Measurements from ENCODE around the gene RELA.
"Not testable (repeated sequence)": the region's sequence is repeated elsewhere in the genome, so short reads cannot be mapped to it uniquely, and the experiment has no call there.

RELA gene

GRCh38 chr11:65698205-65698604 lies 35.5 kb upstream of the RELA start:
- Histone ChIP-seq H2BK5ac (ENCODE audit: low read length) (no peak overlapping the region), H3K4me1 (ENCODE audit: control insufficient read depth, low read depth, low read length) (no peaks in the 10 kb centered on the region), H4K5ac (ENCODE audit: low read length) (no peak overlapping the region), H2BK15ac (replicated peaks; ENCODE audit: low read depth) (no peak overlapping the region), H3K9ac (ENCODE audit: low read length) (no peak overlapping the region), H3K27ac (ENCODE audit: low read depth, low read length) (no peak overlapping the region), H3K79me2 (ENCODE audit: control insufficient read depth, insufficient read depth, low read length) (no peaks in the 10 kb centered on the region), H3K36me3 (ENCODE audit: control insufficient read depth, insufficient read depth, low read length) (no peaks in the 10 kb centered on the region), H3K56ac (ENCODE audit: low read length) (no peak overlapping the region), H3K4me2 (ENCODE audit: low read length) (no peak overlapping the region), H4K8ac (ENCODE audit: low read depth, low read length) (no peak overlapping the region), H3K4ac (ENCODE audit: low read depth, low read length) (no peak overlapping the region), H2AK5ac (ENCODE audit: low read length) (no peak overlapping the region), H3K27me3 (ENCODE audit: insufficient read depth, low read length, poor library complexity) (no peaks in the 10 kb centered on the region), H3K4me3 (ENCODE audit: low read length) (no peak overlapping the region), H3K18ac (ENCODE audit: low read length) (no peak overlapping the region), H2BK120ac (ENCODE audit: low read depth, low read length) (no peak overlapping the region), H3K79me1 (ENCODE audit: low read length) (no peaks in the 10 kb centered on the region), H3K23ac (ENCODE audit: low read length) (no peak overlapping the region)
- DNase-seq = no peak
- WGBS (ENCODE audit: extremely low coverage, insufficient coverage, low lambda C conversion rate) = no CpG with 5 or more reads among the region's 8 CpGs

- Histone ChIP-seq H3K4me3 (ENCODE audit: low read length) (no peak overlapping the region), H3K4ac (ENCODE audit: low read depth, low read length) (no peak overlapping the region), H4K8ac (ENCODE audit: low read depth, low read length) (no peak overlapping the region), H3K9ac (ENCODE audit: low read length) (no peak overlapping the region), H3K4me2 (ENCODE audit: low read length) (no peak overlapping the region), H3K4me1 (ENCODE audit: control insufficient read depth, low read depth, low read length) (no peaks in the 10 kb centered on the region), H2BK5ac (ENCODE audit: low read length) (no peak overlapping the region), H3K27me3 (ENCODE audit: insufficient read depth, low read length, poor library complexity) (no peaks in the 10 kb centered on the region), H3K36me3 (ENCODE audit: control insufficient read depth, insufficient read depth, low read length) (no peaks in the 10 kb centered on the region), H4K5ac (ENCODE audit: low read length) (no peak overlapping the region), H3K56ac (ENCODE audit: low read length) (no peak overlapping the region), H2BK15ac (replicated peaks; ENCODE audit: low read depth) (no peak overlapping the region), H3K27ac (ENCODE audit: low read depth, low read length) (no peak overlapping the region), H3K18ac (ENCODE audit: low read length) (no peak overlapping the region), H3K79me1 (ENCODE audit: low read length) (no peaks in the 10 kb centered on the region), H3K23ac (ENCODE audit: low read length) (no peak overlapping the region), H3K79me2 (ENCODE audit: control insufficient read depth, insufficient read depth, low read length) (no peaks in the 10 kb centered on the region), H2BK120ac (ENCODE audit: low read depth, low read length) (no peak overlapping the region), H2AK5ac (ENCODE audit: low read length) (no peak overlapping the region)
- WGBS (ENCODE audit: extremely low coverage, insufficient coverage, low lambda C conversion rate) = no CpG with 5 or more reads among the region's 5 CpGs
- no peak for DNase-seq
Measured at GRCh38 chr11:65696802-65697552, 34.3 kb upstream of the RELA start.

GRCh38 chr11:65695459-65696241 lies 32.9 kb upstream of the RELA start:
- no peak overlapping the region for H3K4ac ChIP-seq (ENCODE audit: low read depth, low read length)
- H2BK15ac ChIP-seq (replicated peaks; ENCODE audit: low read depth) = no peak overlapping the region
- H3K27me3 ChIP-seq (ENCODE audit: insufficient read depth, low read length, poor library complexity) = no peaks in the 10 kb centered on the region
- H4K5ac ChIP-seq (ENCODE audit: low read length) = no peak overlapping the region
- H2AK5ac ChIP-seq (ENCODE audit: low read length) = no peak overlapping the region
- H2BK120ac ChIP-seq (ENCODE audit: low read depth, low read length) = no peak overlapping the region
- no peak overlapping the region for H3K4me3 ChIP-seq (ENCODE audit: low read length)
- no peak overlapping the region for H3K9ac ChIP-seq (ENCODE audit: low read length)
- no peak overlapping the region for H2BK5ac ChIP-seq (ENCODE audit: low read length)
- H3K79me2 ChIP-seq (ENCODE audit: control insufficient read depth, insufficient read depth, low read length) = no peaks in the 10 kb centered on the region
- no peaks in the 10 kb centered on the region for H3K4me1 ChIP-seq (ENCODE audit: control insufficient read depth, low read depth, low read length)
- DNase-seq = no peak
- no peak overlapping the region for H3K4me2 ChIP-seq (ENCODE audit: low read length)
- no peak overlapping the region for H3K27ac ChIP-seq (ENCODE audit: low read depth, low read length)
- no peak overlapping the region for H3K18ac ChIP-seq (ENCODE audit: low read length)
- whole genome bisulfite sequencing (ENCODE audit: extremely low coverage, insufficient coverage, low lambda C conversion rate) = no CpG with 5 or more reads among the region's 12 CpGs
- no peaks in the 10 kb centered on the region for H3K36me3 ChIP-seq (ENCODE audit: control insufficient read depth, insufficient read depth, low read length)
- no peak overlapping the region for H3K56ac ChIP-seq (ENCODE audit: low read length)
- no peaks in the 10 kb centered on the region for H3K79me1 ChIP-seq (ENCODE audit: low read length)
- H4K8ac ChIP-seq (ENCODE audit: low read depth, low read length) = no peak overlapping the region
- H3K23ac ChIP-seq (ENCODE audit: low read length) = no peak overlapping the region

- H3K27me3 ChIP-seq (ENCODE audit: insufficient read depth, low read length, poor library complexity) = no peaks in the 10 kb centered on the region
- peak; percentile 36 for DNase-seq
- H3K18ac ChIP-seq (ENCODE audit: low read length) = no peak overlapping the region
- no peak overlapping the region for H2BK15ac ChIP-seq (replicated peaks; ENCODE audit: low read depth)
- no peak overlapping the region for H3K27ac ChIP-seq (ENCODE audit: low read depth, low read length)
- peak overlapping the region; percentile 64 for H3K56ac ChIP-seq (ENCODE audit: low read length)
- H3K9ac ChIP-seq (ENCODE audit: low read length) = no peak overlapping the region
- H3K4me3 ChIP-seq (ENCODE audit: low read length) = no peak overlapping the region
- no CpG with 5 or more reads among the region's 11 CpGs for WGBS (ENCODE audit: extremely low coverage, insufficient coverage, low lambda C conversion rate)
- no peaks in the 10 kb centered on the region for H3K36me3 ChIP-seq (ENCODE audit: control insufficient read depth, insufficient read depth, low read length)
- H4K8ac ChIP-seq (ENCODE audit: low read depth, low read length) = no peak overlapping the region
- no peaks in the 10 kb centered on the region for H3K79me2 ChIP-seq (ENCODE audit: control insufficient read depth, insufficient read depth, low read length)
- no peak overlapping the region for H3K4ac ChIP-seq (ENCODE audit: low read depth, low read length)
- no peaks in the 10 kb centered on the region for H3K79me1 ChIP-seq (ENCODE audit: low read length)
- no peak overlapping the region for H2AK5ac ChIP-seq (ENCODE audit: low read length)
- H4K5ac ChIP-seq (ENCODE audit: low read length) = no peak overlapping the region
- H3K23ac ChIP-seq (ENCODE audit: low read length) = no peak overlapping the region
- no peak overlapping the region for H2BK120ac ChIP-seq (ENCODE audit: low read depth, low read length)
- no peak overlapping the region for H2BK5ac ChIP-seq (ENCODE audit: low read length)
- no peak overlapping the region for H3K4me2 ChIP-seq (ENCODE audit: low read length)
- H3K4me1 ChIP-seq (ENCODE audit: control insufficient read depth, low read depth, low read length) = no peaks in the 10 kb centered on the region
Measured at GRCh38 chr11:65692367-65692766, 29.7 kb upstream of the RELA start.

GRCh38 chr11:65691847-65692246 lies 29.1 kb upstream of the RELA start:
- WGBS (ENCODE audit: extremely low coverage, insufficient coverage, low lambda C conversion rate) = no CpG with 5 or more reads among the region's 8 CpGs
- not testable (repeated sequence) for H2BK15ac ChIP-seq (replicated peaks; ENCODE audit: low read depth); H3K79me2 ChIP-seq (ENCODE audit: control insufficient read depth, insufficient read depth, low read length); H3K4me1 ChIP-seq (ENCODE audit: control insufficient read depth, low read depth, low read length); H3K4me3 ChIP-seq (ENCODE audit: low read length); H4K8ac ChIP-seq (ENCODE audit: low read depth, low read length); H2BK5ac ChIP-seq (ENCODE audit: low read length); H2AK5ac ChIP-seq (ENCODE audit: low read length); H3K56ac ChIP-seq (ENCODE audit: low read length); H3K27me3 ChIP-seq (ENCODE audit: insufficient read depth, low read length, poor library complexity); H3K18ac ChIP-seq (ENCODE audit: low read length); H3K9ac ChIP-seq (ENCODE audit: low read length); H3K36me3 ChIP-seq (ENCODE audit: control insufficient read depth, insufficient read depth, low read length); H3K4ac ChIP-seq (ENCODE audit: low read depth, low read length); H3K23ac ChIP-seq (ENCODE audit: low read length); DNase-seq; H2BK120ac ChIP-seq (ENCODE audit: low read depth, low read length); H3K4me2 ChIP-seq (ENCODE audit: low read length); H4K5ac ChIP-seq (ENCODE audit: low read length); H3K27ac ChIP-seq (ENCODE audit: low read depth, low read length); H3K79me1 ChIP-seq (ENCODE audit: low read length)
